Ovary (tissue), 9 donors: ENCODE measurements around the gene PHF14. TPM values are rescaled to one million over a fixed set of nuclear protein-coding genes. Genes with fewer than 3 reads are reported as not detected.

Experiments used
- DNase-seq, 5 donors: peaks; one replicate each; pipeline ENCODE4 v3.0.0-alpha.2; 2019 to 2020
- H3K27ac ChIP-seq, 2 donors: fragments of 200-600 bp; one replicate each; pipeline versions ENCODE4 v1.5.1 to v1.8.0; 2019 to 2022
- H3K27me3 ChIP-seq: fragments of 200-600 bp; one replicate; pipeline ENCODE4 v1.8.0; 2022
- H3K36me3 ChIP-seq: fragments of 200-600 bp; sonication (generic); one replicate; pipeline ENCODE4 v1.5.1; 2019
- H3K4me1 ChIP-seq: one replicate; pipeline ENCODE4 v1.8.1; 2013; ENCODE audit warnings: mild to moderate bottlenecking, moderate library complexity; ENCODE audit not compliant: insufficient read depth
- H3K4me3 ChIP-seq: fragments of 200-600 bp; sonication (generic); one replicate; pipeline ENCODE4 v1.5.1; 2017
- H3K9me3 ChIP-seq, 2 donors: fragments of 200-600 bp in 1 of 2; sonication (generic) in 1 of 2; one replicate each; pipeline versions ENCODE4 v1.5.1 to v1.8.1; 2013 to 2019; ENCODE audit warnings: mild to moderate bottlenecking in 1 of 2, moderate library complexity in 1 of 2
- CTCF ChIP-seq, 3 donors: fragments of 450-650 bp in 2 of 3; fragments of 200-600 bp in 1 of 3; IDR thresholded peaks; one replicate each; pipeline versions ENCODE4 v1.5.1 to v1.8.0; 2016 to 2022; ENCODE audit warnings: antibody characterized with exemption in 3 of 3, mild to moderate bottlenecking in 1 of 3
- EP300 ChIP-seq: sonication (generic); formaldehyde crosslinking; IDR thresholded peaks from one replicate; pipeline ENCODE4 v1.6.1; 2017; ENCODE audit warnings: antibody characterized with exemption
- POLR2A ChIP-seq: fragments of 450-650 bp; IDR thresholded peaks from one replicate; pipeline ENCODE4 v1.6.1; 2017; ENCODE audit warnings: antibody characterized with exemption, mild to moderate bottlenecking, moderate library complexity
- WGBS, 3 donors: extraction: QIAGEN DNeasy Blood & Tissue Kit in 1 of 3; methylation state at CpG; one replicate each; pipeline versions ENCODE4 v1.1.5 to v1.1.7; 2013 to 2017; 5-methylcytosine and 5-hydroxymethylcytosine counted together
- intact Hi-C, 4 donors: fragments of 100-400 bp; cut with DNase I; formaldehyde crosslinking; loops; one replicate each; pipeline versions ENCODE4 v1.11.0 to v1.15.1; 2022 to 2023
- polyA plus RNA-seq, 2 donors: library from polyadenylated mRNA; stranded (reverse); fragments of 200-250 nt in 1 of 2; fragments of 350-450 nt in 1 of 2; fragmentation: Illumina TruSeq in 1 of 2; extraction: RNeasy Lipid Tissue Mini Kit (QIAGEN cat#74804) in 1 of 2; gene quantifications; one replicate each; pipeline ENCODE4 v1.2.3, GENCODE V29; 2013 to 2014
- total RNA-seq, 7 donors: library from RNA; depleted of rRNA in 2 of 7; stranded (reverse); fragments of >200 nt in 2 of 7; fragmentation: NEBNext Ultra II Directional in 3 of 7; extraction: Animal tissue kit (Norgen Biotek cat#: 25700) in 3 of 7; gene quantifications; one replicate each; pipeline versions ENCODE4 v1.1.0 to v1.2.4, GENCODE V29; 2016 to 2023
- donor health status: DM: no; HTN: no; CAD: no; lungs with moderate emphysema.
- donor health status: DM: no; HTN: no; CAD: no.
- donor health status: Bipolar disorder and iron deficiency.
- donor health status: DM: yes; HTN: yes; CAD: no.
- donor health status: DM: no; HTN: no; CAD: no.
- donor health status: DM: yes; HTN: yes; CAD: no.

Gene PHF14
- total and polyA plus RNA-seq, 9 donors = 20.2 to 41.8 (median 32.0) TPM

- intact Hi-C loops = no loop called here
- no peaks in the 10 kb centered on the region for H3K9me3 ChIP-seq
- WGBS, 3 donors = 69 to 84% (median 83%) methylated on average over 10 of the region's 10 CpGs
- H3K27me3 ChIP-seq = no peaks in the 10 kb centered on the region
- no peaks in the 10 kb centered on the region for H3K36me3 ChIP-seq
- no peaks in the 10 kb centered on the region for H3K4me1 ChIP-seq
- TF ChIP-seq CTCF (IDR thresholded peaks at IDR 0.05) = no peak
- TF ChIP-seq EP300 = no peak
- TF ChIP-seq POLR2A = no peak
- no peak overlapping the region for H3K4me3 ChIP-seq
- no peak overlapping the region for H3K27ac ChIP-seq
- no peak for DNase-seq
Observed at GRCh38 chr7:11181590-11181989, 207.9 kb downstream of the PHF14 start.

GRCh38 chr7:11182736-11183135 lies 209.1 kb downstream of the PHF14 start:
- no peaks in the 10 kb centered on the region for H3K27me3 ChIP-seq
- H3K27ac ChIP-seq = no peak overlapping the region
- no peaks in the 10 kb centered on the region for H3K4me1 ChIP-seq
- H3K9me3 ChIP-seq = no peaks in the 10 kb centered on the region
- H3K36me3 ChIP-seq = no peaks in the 10 kb centered on the region
- no peak overlapping the region for H3K4me3 ChIP-seq
- WGBS, 3 donors = 21 to 41% (median 30%) methylated on average over 1 of the region's 1 CpG
- TF ChIP-seq EP300 (no peak), POLR2A (no peak), CTCF (IDR thresholded peaks at IDR 0.05) (no peak)
- intact Hi-C loops = no loop called here
- no peak for DNase-seq

DNA sequence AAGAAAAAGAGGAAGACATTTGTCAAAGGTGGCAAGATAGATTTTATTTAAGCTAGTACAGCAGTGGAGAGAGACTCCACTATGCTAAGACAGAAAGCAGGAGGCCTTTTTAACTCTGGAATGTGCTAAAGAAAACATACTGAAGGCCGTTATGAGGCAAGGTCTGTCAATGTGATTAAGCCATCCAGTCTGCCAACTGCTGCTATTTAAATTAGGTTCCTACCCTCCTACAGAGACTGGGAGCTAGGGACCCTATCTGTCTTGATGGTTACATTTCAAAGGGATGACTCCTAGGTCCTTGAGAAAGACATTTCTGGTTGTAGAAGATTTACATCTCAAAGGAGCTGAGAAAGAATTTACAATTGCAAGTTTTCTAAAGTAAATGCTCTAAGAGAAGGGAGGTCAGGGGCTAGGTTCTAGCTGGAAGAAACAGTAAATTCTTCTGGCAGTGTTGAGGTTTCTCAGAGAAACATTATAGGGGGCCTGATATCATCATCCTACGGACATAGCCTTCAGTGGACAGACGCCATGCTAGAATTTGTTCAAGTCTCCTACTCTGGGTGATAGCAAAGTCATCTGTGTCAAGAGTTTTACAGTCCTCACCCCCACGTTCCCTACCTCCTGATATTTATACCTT lies 211.6 kb downstream of the PHF14 start:
- Histone ChIP-seq H3K4me3 (no peak overlapping the region), H3K4me1 (no peaks in the 10 kb centered on the region), H3K9me3 (no peaks in the 10 kb centered on the region), H3K36me3 (no peaks in the 10 kb centered on the region), H3K27ac (no peak overlapping the region), H3K27me3 (no peaks in the 10 kb centered on the region)
- WGBS, 3 donors = 50 to 61% (median 59%) methylated on average over 4 of the region's 4 CpGs
- intact Hi-C loops = no loop called here
- TF ChIP-seq CTCF (IDR thresholded peaks at IDR 0.05) = no peak
- TF ChIP-seq POLR2A = no peak
- TF ChIP-seq EP300 = no peak
- no peak for DNase-seq

GRCh38 chr7:11188529-11189310 lies 215.0 kb downstream of the PHF14 start:
- no peaks in the 10 kb centered on the region for H3K27me3 ChIP-seq
- WGBS, 3 donors = 83 to 86% (median 83%) methylated on average over 8 of the region's 8 CpGs
- no peak for DNase-seq
- no peaks in the 10 kb centered on the region for H3K36me3 ChIP-seq
- intact Hi-C loops = no loop called here
- peaks cover 7% of the 10 kb centered on the region for H3K4me1 ChIP-seq
- H3K4me3 ChIP-seq = no peak overlapping the region
- TF ChIP-seq CTCF (IDR thresholded peaks at IDR 0.05) (no peak), POLR2A (no peak), EP300 (no peak)
- no peaks in the 10 kb centered on the region for H3K9me3 ChIP-seq
- no peak overlapping the region for H3K27ac ChIP-seq
